Iris pigment epithelial cell (primary cell): ENCODE data around the gene ADGRG6.

Experiments
- DNase-seq: peaks from one replicate; pipeline ENCODE4 v3.0.0-alpha.2; 2011; ENCODE audit warnings: low read depth

ADGRG6 gene

GRCh38 chr6:142376115-142376514 is 74.3 kb downstream of the ADGRG6 start:
- DNase-seq, result no peak

GRCh38 chr6:142376800-142377496 is 75.1 kb downstream of the ADGRG6 start:
- DNase-seq, result peak; percentile 64

GRCh38 chr6:142377497-142377848 is 75.7 kb downstream of the ADGRG6 start:
- no peak for DNase-seq

- DNase-seq, result peak; percentile 88
These were observed 76.5 kb downstream of the ADGRG6 start for GRCh38 chr6:142378138-142378875.

- no peak for DNase-seq
These were observed 78.8 kb downstream of the ADGRG6 start for GRCh38 chr6:142380626-142381025.

GRCh38 chr6:142381181-142381580 is 79.4 kb downstream of the ADGRG6 start:
- DNase-seq, result no peak

GRCh38 chr6:142381845-142382378 is 80.1 kb downstream of the ADGRG6 start:
- peak; percentile 41 for DNase-seq

GRCh38 chr6:142384519-142385254 is 82.9 kb downstream of the ADGRG6 start:
- no peak for DNase-seq

- no peak for DNase-seq
These were observed 83.5 kb downstream of the ADGRG6 start for GRCh38 chr6:142385352-142385751.

- no peak for DNase-seq
These were observed 84.8 kb downstream of the ADGRG6 start for GRCh38 chr6:142386657-142387056.

- DNase-seq, result peak; percentile 70
These were observed 86.4 kb downstream of the ADGRG6 start for GRCh38 chr6:142387997-142388815.

- DNase-seq, result no peak
These were observed 93.5 kb downstream of the ADGRG6 start for GRCh38 chr6:142395266-142395665.

- DNase-seq, result peak; percentile 65
These were observed 94.0 kb downstream of the ADGRG6 start for GRCh38 chr6:142395768-142396231.

GRCh38 chr6:142398353-142398752 is 96.5 kb downstream of the ADGRG6 start:
- no peak for DNase-seq

GRCh38 chr6:142399739-142400138 is 97.9 kb downstream of the ADGRG6 start:
- DNase-seq, result no peak

- DNase-seq, result peak; percentile 72
These were observed 98.7 kb downstream of the ADGRG6 start for GRCh38 chr6:142400495-142400894.

- DNase-seq, result no peak
These were observed 100.0 kb downstream of the ADGRG6 start for GRCh38 chr6:142401838-142402237.

GRCh38 chr6:142404751-142405150 is 102.9 kb downstream of the ADGRG6 start:
- DNase-seq, result no peak

GRCh38 chr6:142406131-142406530 is 104.3 kb downstream of the ADGRG6 start:
- no peak for DNase-seq

- no peak for DNase-seq
These were observed 106.0 kb downstream of the ADGRG6 start for GRCh38 chr6:142407685-142408273.

GRCh38 chr6:142408409-142408808 is 106.6 kb downstream of the ADGRG6 start:
- DNase-seq, result no peak
